ENCODE results near the gene SPATA31D4.

GRCh38 chr9:81894891-81895290 is 33.3 kb upstream of the SPATA31D4 start:
- TF ChIP-seq CTCF (optimal IDR thresholded peaks at IDR 0.05 in 1 of 3, IDR thresholded peaks at IDR 0.05 in 1 of 3, conservative IDR thresholded peaks at IDR 0.05 in 1 of 3; ENCODE audit: extremely low read depth in 1 of 3, insufficient read depth in 2 of 3, low read length in 3 of 3) (no peak), EZH2 (IDR thresholded peaks at IDR 0.05; ENCODE audit: low read length) (no peak)

All from keratinocyte (primary cell).